A549 (cell line): ENCODE data around the gene TVP23C. TPM values are rescaled to one million over a fixed set of nuclear protein-coding genes. Genes with fewer than 3 reads are reported as not detected.

ENCODE experiments used
- ATAC-seq, 2 experiments: fragments of 200-7000 bp in 1 of 2; fragments of >200 bp in 1 of 2; cut with Nextera tagmentation in 1 of 2; cut with Tn5 transposase in 1 of 2; 3 replicates each; pipeline versions ENCODE4 v1.8.0 to v1.9.1; 2018 to 2020; ENCODE audit warnings: mild to moderate bottlenecking in 1 of 2, moderate library complexity in 1 of 2
- CTCF ChIA-PET: fragments of 300-600 bp; sonication (Branson Sonifier 250); formaldehyde crosslinking; extraction: SDS; loops from one replicate; lab custom pipeline; 2021; ENCODE audit warnings: antibody characterized with exemption, inconsistent platforms; lab: Yijun Ruan, JAX
- POLR2A ChIA-PET: fragments of 350-600 bp; formaldehyde crosslinking; extraction: SDS; loops from one replicate; lab custom pipeline; 2021; ENCODE audit warnings: antibody characterized with exemption, inconsistent platforms; lab: Yijun Ruan, JAX
- DNase-seq, 2 experiments: peaks; one replicate each; pipeline versions ENCODE4 v3.0.0 to v3.0.0-alpha.2; 2011 to 2016; ENCODE audit warnings: low read depth in 1 of 2, low spot score in 1 of 2
- FAIRE-seq: peaks from 2 replicates; lab custom pipeline; 2011; peaks lifted over from hg19 to GRCh38; lab: Jason Lieb, UNC
- H3K27ac ChIP-seq, 2 experiments: fragments of >200 bp; sonication (Bioruptor Twin); formaldehyde crosslinking; 3 replicates each; pipeline ENCODE4 v1.5.1; 2016 to 2017
- H3K4me1 ChIP-seq: fragments of >200 bp; sonication (Bioruptor Twin); formaldehyde crosslinking; 3 replicates; pipeline ENCODE4 v1.6.1; 2016
- H3K4me2 ChIP-seq: fragments of >200 bp; sonication (Bioruptor Twin); formaldehyde crosslinking; 3 replicates; pipeline ENCODE4 v1.6.1; 2016
- H3K4me3 ChIP-seq: fragments of >200 bp; sonication (Bioruptor Twin); formaldehyde crosslinking; 3 replicates; pipeline ENCODE4 v1.5.1; 2016
- H3K9me3 ChIP-seq: fragments of >200 bp; sonication (Bioruptor Twin); formaldehyde crosslinking; 3 replicates; pipeline ENCODE4 v1.6.1; 2016
- CEBPB ChIP-seq, 2 experiments: fragments of >200 bp in 1 of 2; sonication (Bioruptor Twin) in 1 of 2; formaldehyde crosslinking in 1 of 2; IDR thresholded peaks; 2 replicates each; pipeline ENCODE4 v1.6.1; 2012 to 2016
- CHD2 ChIP-seq: fragments of 150-350 bp; IDR thresholded peaks from 2 replicates; pipeline ENCODE4 v1.6.1; 2014; ENCODE audit warnings: low read length; ENCODE audit not compliant: partially characterized antibody
- EHF ChIP-seq: fragments of 250-450 bp; sonication (Bioruptor Pico); IDR thresholded peaks from 2 replicates; pipeline ENCODE4 v1.5.0; 2020; ENCODE audit warnings: mild to moderate bottlenecking
- EHMT2 ChIP-seq: fragments of 200-600 bp; sonication (generic); IDR thresholded peaks from 2 replicates; pipeline ENCODE4 v1.6.1; 2016; ENCODE audit warnings: antibody characterized with exemption, low read depth, mild to moderate bottlenecking, moderate library complexity
- FOSL2 ChIP-seq, 2 experiments: fragments of 450-650 bp in 1 of 2; fragments of >200 bp in 1 of 2; sonication (Bioruptor Twin) in 1 of 2; formaldehyde crosslinking; IDR thresholded peaks; 2 replicates each; pipeline versions ENCODE4 v1.5.0 to v1.6.1; 2016 to 2020; ENCODE audit warnings: mild to moderate bottlenecking in 1 of 2, moderate library complexity in 1 of 2
- GATA3 ChIP-seq: IDR thresholded peaks from 2 replicates; pipeline ENCODE4 v1.6.1; 2012; ENCODE audit warnings: borderline replicate concordance
- HMGXB4 ChIP-seq: fragments of 250-450 bp; sonication (Bioruptor Pico); IDR thresholded peaks from 2 replicates; pipeline ENCODE4 v1.5.0; 2021; ENCODE audit warnings: mild to moderate bottlenecking, moderate library complexity, borderline replicate concordance
- HOXB13 ChIP-seq: fragments of 250-450 bp; sonication (Bioruptor Pico); IDR thresholded peaks from 2 replicates; pipeline ENCODE4 v1.5.0; 2020; ENCODE audit warnings: low read depth, mild to moderate bottlenecking, moderate library complexity
- JUNB ChIP-seq: fragments of >200 bp; sonication (Bioruptor Twin); formaldehyde crosslinking; IDR thresholded peaks from 2 replicates; pipeline ENCODE4 v1.6.1; 2016
- KDM1A ChIP-seq: fragments of 200-600 bp; sonication (generic); IDR thresholded peaks from 2 replicates; pipeline ENCODE4 v1.6.1; 2016; ENCODE audit warnings: low read depth, mild to moderate bottlenecking
- KDM5A ChIP-seq: fragments of 200-600 bp; sonication (generic); IDR thresholded peaks from 2 replicates; pipeline ENCODE4 v1.6.1; 2016; ENCODE audit warnings: antibody characterized with exemption, mild to moderate bottlenecking
- MAFK ChIP-seq: fragments of 450-650 bp; IDR thresholded peaks from 2 replicates; pipeline ENCODE4 v1.6.1; 2014; ENCODE audit not compliant: partially characterized antibody
- NR3C1 ChIP-seq: fragments of >200 bp; sonication (Bioruptor Twin); formaldehyde crosslinking; IDR thresholded peaks from 3 replicates; pipeline ENCODE4 v1.6.1; 2017
- POLR2AphosphoS2 ChIP-seq: conservative IDR thresholded peaks from 2 replicates; pipeline ENCODE4 v1.6.1; 2012; ENCODE audit warnings: low read length, improper control_type of control experiment, inconsistent platforms
- RAD21 ChIP-seq, 2 experiments: fragments of >200 bp in 1 of 2; sonication (Bioruptor Twin) in 1 of 2; formaldehyde crosslinking in 1 of 2; IDR thresholded peaks in 1 of 2; conservative IDR thresholded peaks in 1 of 2; 2 replicates in 1 of 2; 3 replicates in 1 of 2; pipeline ENCODE4 v1.6.1; 2012 to 2018; ENCODE audit warnings: inconsistent platforms in 1 of 2
- RARB ChIP-seq: fragments of 250-450 bp; sonication (Bioruptor Pico); IDR thresholded peaks from 2 replicates; pipeline ENCODE4 v1.8.0; 2021; ENCODE audit warnings: mild to moderate bottlenecking, moderate library complexity
- RCOR1 ChIP-seq: fragments of 150-350 bp; IDR thresholded peaks from 2 replicates; pipeline ENCODE4 v1.6.1; 2014; ENCODE audit warnings: antibody characterized with exemption, low read length, low read depth
- SMC3 ChIP-seq: fragments of >200 bp; sonication (Bioruptor Twin); formaldehyde crosslinking; IDR thresholded peaks from 3 replicates; pipeline ENCODE4 v1.6.1; 2018; ENCODE audit warnings: inconsistent platforms
- SREBF2 ChIP-seq: fragments of 450-650 bp; IDR thresholded peaks from 2 replicates; pipeline ENCODE4 v1.6.1; 2014; ENCODE audit warnings: mild to moderate bottlenecking, moderate library complexity
- TFCP2L1 ChIP-seq: fragments of 250-450 bp; sonication (Bioruptor Pico); IDR thresholded peaks from 2 replicates; pipeline ENCODE4 v1.5.0; 2021; ENCODE audit warnings: mild to moderate bottlenecking
- ZFP36 ChIP-seq: fragments of 450-650 bp; IDR thresholded peaks from 2 replicates; pipeline ENCODE4 v1.6.1; 2014; ENCODE audit warnings: borderline replicate concordance; ENCODE audit not compliant: partially characterized antibody
- WGBS: methylation state at CpG from one replicate; pipeline ENCODE4 v1.1.6; 2017; ENCODE audit errors: missing lambda C conversion rate; 5-methylcytosine and 5-hydroxymethylcytosine counted together
- polyA plus RNA-seq, 4 experiments: library from polyadenylated mRNA; depleted of rRNA in 3 of 4; stranded (reverse); fragments of >200 nt; fragmentation: RNase III in 1 of 4; extraction: RNeasy Plus Mini Kit Qiagen cat#74134 plus additional on column Dnase treatment in 1 of 4; gene quantifications; 2 replicates in 3 of 4; 3 replicates in 1 of 4; pipeline ENCODE4 v1.2.3, GENCODE V29; 2011 to 2017
- TF ChIP-seq, protein P1 (sequence below): fragments of >200 bp; sonication (Bioruptor Twin); formaldehyde crosslinking; IDR thresholded peaks from 3 replicates; pipeline ENCODE4 v1.5.1; 2016
- TF ChIP-seq, protein P2 (sequence below): IDR thresholded peaks from 2 replicates; pipeline ENCODE4 v1.6.1; 2012
- TF ChIP-seq, protein P3 (sequence below): IDR thresholded peaks from 2 replicates; pipeline ENCODE4 v1.6.1; 2012; ENCODE audit warnings: low read depth, borderline replicate concordance
- TF ChIP-seq, protein P4 (sequence below): fragments of >200 bp; sonication (Bioruptor Twin); formaldehyde crosslinking; IDR thresholded peaks from 2 replicates; pipeline ENCODE4 v1.6.1; 2016

Gene TVP23C
- polyA plus RNA-seq, 2 of the 4 experiments (the other 2 are of a cell fraction): 19.9 to 22.7 TPM

- ChIA-PET CTCF (interaction anchor here (0.5 to 13.8 kb wide), 65 partner anchors 9 to 1224 kb away, joined by 3 to 248 read pairs (median 6); partner anchors contain the start of genes CDRT4, PMP22 and TEKT3), POLR2A (interaction anchor here (0.7 to 1.2 kb wide), 2 partner anchors 149 to 241 kb away, joined by 3 to 5 read pairs; no protein-coding TSS in a partner anchor)
- Histone ChIP-seq H3K9me3 (no peaks in the 10 kb centered on the region), H3K4me2 (peak overlapping the region; percentile 68), H3K27ac (peak overlapping the region; percentile 9 to 56; a peak in 2 of 6 replicates), H3K4me3 (no peak overlapping the region), H3K4me1 (peaks cover 5% of the 10 kb centered on the region; the same call in 1 of the 3 replicates)
- DNase-seq: peak; percentile 71 to 76
- FAIRE-seq: no peak
- peak; percentile 89 to 97 for ATAC-seq
- 50% methylated on average over 32 of the region's 32 CpGs for WGBS
- TF ChIP-seq SMC3 (peak; percentile 97), RARB (no peak), RAD21 (conservative IDR thresholded peaks at IDR 0.05 in 1 of 2, IDR thresholded peaks at IDR 0.05 in 1 of 2) (peak; percentile 95 to 97)
- TF ChIP-seq, protein P1, sequence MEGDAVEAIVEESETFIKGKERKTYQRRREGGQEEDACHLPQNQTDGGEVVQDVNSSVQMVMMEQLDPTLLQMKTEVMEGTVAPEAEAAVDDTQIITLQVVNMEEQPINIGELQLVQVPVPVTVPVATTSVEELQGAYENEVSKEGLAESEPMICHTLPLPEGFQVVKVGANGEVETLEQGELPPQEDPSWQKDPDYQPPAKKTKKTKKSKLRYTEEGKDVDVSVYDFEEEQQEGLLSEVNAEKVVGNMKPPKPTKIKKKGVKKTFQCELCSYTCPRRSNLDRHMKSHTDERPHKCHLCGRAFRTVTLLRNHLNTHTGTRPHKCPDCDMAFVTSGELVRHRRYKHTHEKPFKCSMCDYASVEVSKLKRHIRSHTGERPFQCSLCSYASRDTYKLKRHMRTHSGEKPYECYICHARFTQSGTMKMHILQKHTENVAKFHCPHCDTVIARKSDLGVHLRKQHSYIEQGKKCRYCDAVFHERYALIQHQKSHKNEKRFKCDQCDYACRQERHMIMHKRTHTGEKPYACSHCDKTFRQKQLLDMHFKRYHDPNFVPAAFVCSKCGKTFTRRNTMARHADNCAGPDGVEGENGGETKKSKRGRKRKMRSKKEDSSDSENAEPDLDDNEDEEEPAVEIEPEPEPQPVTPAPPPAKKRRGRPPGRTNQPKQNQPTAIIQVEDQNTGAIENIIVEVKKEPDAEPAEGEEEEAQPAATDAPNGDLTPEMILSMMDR: peak; percentile 93
- TF ChIP-seq, protein P2, sequence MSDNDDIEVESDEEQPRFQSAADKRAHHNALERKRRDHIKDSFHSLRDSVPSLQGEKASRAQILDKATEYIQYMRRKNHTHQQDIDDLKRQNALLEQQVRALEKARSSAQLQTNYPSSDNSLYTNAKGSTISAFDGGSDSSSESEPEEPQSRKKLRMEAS: peak; percentile 57; the same call in 1 of the 2 replicates
Observed at GRCh38 chr17:15502369-15503112, 60.7 kb downstream of the TVP23C start.

- peaks cover 5% of the 10 kb centered on the region; the same call in 1 of the 3 replicates for H3K4me1 ChIP-seq
- TF ChIP-seq FOSL2 (IDR thresholded peaks at IDR 0.05) (no peak), FOSL2 (CRISPR knock-in tag; IDR thresholded peaks at IDR 0.05) (no peak), CEBPB (IDR thresholded peaks at IDR 0.05) (no peak), TFCP2L1 (no peak), ZFP36 (no peak), RCOR1 (no peak), JUNB (no peak), HMGXB4 (CRISPR knock-in tag) (no peak), RAD21 (conservative IDR thresholded peaks at IDR 0.05 in 1 of 2, IDR thresholded peaks at IDR 0.05 in 1 of 2) (no peak)
- TF ChIP-seq, protein P3, sequence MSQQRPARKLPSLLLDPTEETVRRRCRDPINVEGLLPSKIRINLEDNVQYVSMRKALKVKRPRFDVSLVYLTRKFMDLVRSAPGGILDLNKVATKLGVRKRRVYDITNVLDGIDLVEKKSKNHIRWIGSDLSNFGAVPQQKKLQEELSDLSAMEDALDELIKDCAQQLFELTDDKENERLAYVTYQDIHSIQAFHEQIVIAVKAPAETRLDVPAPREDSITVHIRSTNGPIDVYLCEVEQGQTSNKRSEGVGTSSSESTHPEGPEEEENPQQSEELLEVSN: no peak
- TF ChIP-seq, all 56 proteins: peak for 0
- no peak for FAIRE-seq
- Histone ChIP-seq H3K9me3 (no peaks in the 10 kb centered on the region), H3K27ac (no peak overlapping the region), H3K4me2 (no peak overlapping the region), H3K4me3 (no peak overlapping the region)
- POLR2A ChIA-PET: no interaction called here
- CTCF ChIA-PET: interaction anchor here (0.9 to 13.8 kb wide), 15 partner anchors 10 to 252 kb away, joined by 3 to 248 read pairs (median 9); no protein-coding TSS in a partner anchor
- no peak for ATAC-seq
- no peak for DNase-seq
- 91% methylated on average over 7 of the region's 7 CpGs for WGBS
Observed at GRCh38 chr17:15501793-15502192, 61.5 kb downstream of the TVP23C start.

- no peak for DNase-seq
- FAIRE-seq: no peak
Observed at GRCh38 chr17:15501282-15501681, 62.0 kb downstream of the TVP23C start.

More at GRCh38 chr17:15501282-15501681, 62.0 kb downstream of the TVP23C start:
- 62% methylated on average over 3 of the region's 3 CpGs for WGBS
- ATAC-seq: no peak
- no peak overlapping the region for H3K27ac ChIP-seq
- ChIA-PET POLR2A (no interaction called here), CTCF (interaction anchor here (0.7 to 13.8 kb wide), 16 partner anchors 10 to 251 kb away, joined by 3 to 248 read pairs (median 6); no protein-coding TSS in a partner anchor)
- H3K4me2 ChIP-seq: no peak overlapping the region
- H3K9me3 ChIP-seq: no peaks in the 10 kb centered on the region
- H3K4me1 ChIP-seq: peaks cover 5% of the 10 kb centered on the region; the same call in 1 of the 3 replicates
- TF ChIP-seq EHMT2 (no peak), NR3C1 (no peak), GATA3 (no peak), EHF (CRISPR knock-in tag) (no peak), MAFK (no peak), HMGXB4 (CRISPR knock-in tag) (no peak), KDM1A (no peak), SREBF2 (no peak), HOXB13 (no peak), KDM5A (no peak), POLR2AphosphoS2 (no peak), CHD2 (no peak)
- TF ChIP-seq, protein P4, sequence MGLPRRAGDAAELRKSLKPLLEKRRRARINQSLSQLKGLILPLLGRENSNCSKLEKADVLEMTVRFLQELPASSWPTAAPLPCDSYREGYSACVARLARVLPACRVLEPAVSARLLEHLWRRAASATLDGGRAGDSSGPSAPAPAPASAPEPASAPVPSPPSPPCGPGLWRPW: no peak
- H3K4me3 ChIP-seq: no peak overlapping the region
